ENCODE data around the gene SPOCK1.

- TF ChIP-seq CTCF (conservative IDR thresholded peaks at IDR 0.05; ENCODE audit: low read depth, low read length) (no peak), EZH2 (IDR thresholded peaks at IDR 0.05; ENCODE audit: borderline replicate concordance, low read depth, low read length, poor library complexity, severe bottlenecking) (no peak)
These were observed 514.2 kb downstream of the SPOCK1 start for GRCh38 chr5:136984772-136985446.

Data from A673 (cell line).